Measurements from ENCODE around the gene PSMD11. TPM values are rescaled to one million over a fixed set of nuclear protein-coding genes. Genes with fewer than 3 reads are reported as not detected.
A peak's percentile ranks its signal among the peaks of the same experiment; 100 is the strongest.
"Not testable (repeated sequence)": the region's sequence is repeated elsewhere in the genome, so short reads cannot be mapped to it uniquely, and the experiment has no call there.

The PSMD11 gene
- total RNA-seq, 4 donors from 2014 or later, result 37.3 to 48.9 (median 46.8) TPM

DNA sequence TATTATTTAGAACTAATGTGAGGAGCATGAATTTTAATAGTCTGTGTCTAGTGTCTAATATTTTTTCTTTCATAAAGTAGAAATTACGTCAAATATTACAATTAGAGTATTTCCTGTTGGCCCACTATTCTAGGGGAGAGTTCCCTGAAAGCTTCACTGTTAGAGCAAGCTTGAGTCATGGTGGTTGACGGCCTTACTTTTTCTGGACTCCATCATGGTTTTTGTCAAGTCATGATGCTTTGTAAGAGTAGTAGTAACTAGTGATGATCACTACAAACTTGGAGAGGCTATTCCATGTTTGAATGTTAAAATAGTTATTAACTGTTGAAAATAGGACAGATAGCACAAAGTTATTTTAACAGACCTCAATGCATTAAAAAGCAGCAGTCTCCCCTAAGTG lies 1.7 kb downstream of the PSMD11 start:
- H3K4me1 ChIP-seq, result peaks cover 0 to 42% (median 16%) of the 10 kb centered on the region in 4 donors
- 55 to 56% methylated on average over 2 of the region's 2 CpGs for WGBS, 2 donors

DNA sequence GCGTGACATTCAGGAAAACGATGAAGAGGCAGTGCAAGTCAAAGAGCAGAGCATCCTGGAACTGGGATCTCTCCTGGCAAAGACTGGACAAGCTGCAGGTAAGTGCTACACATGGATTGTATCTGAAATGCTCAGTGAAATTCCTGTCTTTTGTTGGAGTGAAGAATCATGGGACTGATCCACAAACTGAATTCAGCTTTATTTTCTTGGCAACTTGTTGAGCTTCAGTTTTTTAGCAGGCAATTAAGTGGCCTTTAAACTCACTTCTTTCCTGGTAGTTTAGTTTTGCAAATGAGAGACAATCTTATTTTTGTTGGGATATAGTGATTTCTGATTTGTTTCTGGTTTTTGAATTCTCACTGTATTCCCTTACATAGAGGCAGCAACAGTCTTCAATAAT lies 2.6 kb downstream of the PSMD11 start:
- WGBS, 2 donors, result 78 to 88% methylated on average over 2 of the region's 2 CpGs
- Histone ChIP-seq H3K4me1 (peaks cover 0 to 42% (median 16%) of the 10 kb centered on the region in 4 donors), H3K27me3 (no peaks in the 10 kb centered on the region), H3K27ac (no peak overlapping the region), H3K4me3 (no peak overlapping the region), H3K9me3 (no peaks in the 10 kb centered on the region), H3K36me3 (peaks cover 0 to 48% (median 5%) of the 10 kb centered on the region in 3 donors)
- no peak for TF ChIP-seq EP300 (IDR thresholded peaks at IDR 0.05)
- TF ChIP-seq, protein P1, sequence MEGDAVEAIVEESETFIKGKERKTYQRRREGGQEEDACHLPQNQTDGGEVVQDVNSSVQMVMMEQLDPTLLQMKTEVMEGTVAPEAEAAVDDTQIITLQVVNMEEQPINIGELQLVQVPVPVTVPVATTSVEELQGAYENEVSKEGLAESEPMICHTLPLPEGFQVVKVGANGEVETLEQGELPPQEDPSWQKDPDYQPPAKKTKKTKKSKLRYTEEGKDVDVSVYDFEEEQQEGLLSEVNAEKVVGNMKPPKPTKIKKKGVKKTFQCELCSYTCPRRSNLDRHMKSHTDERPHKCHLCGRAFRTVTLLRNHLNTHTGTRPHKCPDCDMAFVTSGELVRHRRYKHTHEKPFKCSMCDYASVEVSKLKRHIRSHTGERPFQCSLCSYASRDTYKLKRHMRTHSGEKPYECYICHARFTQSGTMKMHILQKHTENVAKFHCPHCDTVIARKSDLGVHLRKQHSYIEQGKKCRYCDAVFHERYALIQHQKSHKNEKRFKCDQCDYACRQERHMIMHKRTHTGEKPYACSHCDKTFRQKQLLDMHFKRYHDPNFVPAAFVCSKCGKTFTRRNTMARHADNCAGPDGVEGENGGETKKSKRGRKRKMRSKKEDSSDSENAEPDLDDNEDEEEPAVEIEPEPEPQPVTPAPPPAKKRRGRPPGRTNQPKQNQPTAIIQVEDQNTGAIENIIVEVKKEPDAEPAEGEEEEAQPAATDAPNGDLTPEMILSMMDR (IDR thresholded peaks at IDR 0.05), result no peak
- no peak for TF ChIP-seq POLR2A (IDR thresholded peaks at IDR 0.05)
- no peak for DNase-seq (ENCODE audit: low spot score in 2 of 2)

More for the DNA sequence above, 1.7 kb downstream of the PSMD11 start:
- H3K36me3 ChIP-seq, result peaks cover 0 to 39% (median 0%) of the 10 kb centered on the region in 3 donors
- no peaks in the 10 kb centered on the region for H3K9me3 ChIP-seq
- H3K4me3 ChIP-seq, result peak overlapping the region in 2 of 4 donors; percentile 93 to 99
- no peak for TF ChIP-seq EP300 (IDR thresholded peaks at IDR 0.05)
- TF ChIP-seq, protein P1 (IDR thresholded peaks at IDR 0.05), result no peak
- TF ChIP-seq POLR2A (IDR thresholded peaks at IDR 0.05), result no peak
- no peak overlapping the region for H3K27ac ChIP-seq
- no peaks in the 10 kb centered on the region for H3K27me3 ChIP-seq
- no peak for DNase-seq (ENCODE audit: low spot score in 2 of 2)

DNA sequence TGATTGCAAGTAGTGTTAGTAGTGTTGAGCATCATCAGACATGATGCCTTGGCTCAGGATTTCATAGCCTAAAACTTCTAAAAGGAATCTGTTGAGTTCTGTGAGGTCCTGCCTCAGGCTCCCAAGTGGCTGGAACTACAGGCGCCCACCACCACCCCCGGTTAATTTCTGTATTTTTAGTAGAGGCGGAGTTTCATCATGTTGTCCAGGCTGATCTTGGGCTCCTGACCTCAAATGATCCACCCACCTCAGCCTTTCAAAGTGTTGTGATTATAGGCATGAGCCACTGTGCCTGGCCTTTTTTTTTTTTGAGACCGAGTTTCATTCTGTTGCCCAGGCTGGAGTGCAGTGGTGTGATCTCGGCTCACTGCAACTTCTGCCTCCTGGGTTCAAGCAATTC lies 5.7 kb downstream of the PSMD11 start:
- 78 to 82% methylated on average over 5 of the region's 5 CpGs for WGBS, 2 donors
- Histone ChIP-seq H3K4me3 (no peak overlapping the region), H3K36me3 (peaks cover 0 to 73% (median 18%) of the 10 kb centered on the region in 3 donors), H3K9me3 (no peaks in the 10 kb centered on the region), H3K27ac (no peak overlapping the region), H3K4me1 (peaks cover 0 to 33% (median 13%) of the 10 kb centered on the region in 4 donors), H3K27me3 (no peaks in the 10 kb centered on the region)
- TF ChIP-seq, protein P1 (IDR thresholded peaks at IDR 0.05), result no peak
- TF ChIP-seq POLR2A (IDR thresholded peaks at IDR 0.05) (no peak), EP300 (IDR thresholded peaks at IDR 0.05) (no peak)
- no peak for DNase-seq (ENCODE audit: low spot score in 2 of 2)

DNA sequence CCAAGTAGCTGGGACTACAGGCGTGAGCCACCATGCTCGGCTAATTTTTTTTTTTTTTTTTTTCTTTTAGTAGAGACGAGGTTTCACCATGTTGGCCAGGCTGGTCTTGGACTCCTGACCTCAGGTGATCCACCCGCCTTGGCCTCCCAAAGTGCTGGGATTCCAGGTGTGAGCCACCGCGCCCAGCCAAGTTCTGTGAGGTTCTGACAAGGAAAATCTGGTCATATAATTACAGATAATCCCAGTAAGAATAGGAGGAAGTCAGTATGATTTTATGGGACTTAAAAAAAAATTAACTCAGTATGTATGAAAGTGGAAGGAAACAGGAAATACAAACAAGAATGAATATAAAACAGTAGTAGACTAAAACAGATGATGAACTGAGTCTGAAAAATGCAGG lies 6.1 kb downstream of the PSMD11 start:
- H3K27me3 ChIP-seq; H3K27ac ChIP-seq; H3K9me3 ChIP-seq; H3K4me3 ChIP-seq; DNase-seq (ENCODE audit: low spot score in 2 of 2): not testable (repeated sequence)
- H3K36me3 ChIP-seq, result peaks cover 0 to 78% (median 21%) of the 10 kb centered on the region in 3 donors
- peaks cover 0 to 31% (median 12%) of the 10 kb centered on the region in 4 donors for H3K4me1 ChIP-seq
- 87 to 91% methylated on average over 6 of the region's 6 CpGs for WGBS, 2 donors

DNA sequence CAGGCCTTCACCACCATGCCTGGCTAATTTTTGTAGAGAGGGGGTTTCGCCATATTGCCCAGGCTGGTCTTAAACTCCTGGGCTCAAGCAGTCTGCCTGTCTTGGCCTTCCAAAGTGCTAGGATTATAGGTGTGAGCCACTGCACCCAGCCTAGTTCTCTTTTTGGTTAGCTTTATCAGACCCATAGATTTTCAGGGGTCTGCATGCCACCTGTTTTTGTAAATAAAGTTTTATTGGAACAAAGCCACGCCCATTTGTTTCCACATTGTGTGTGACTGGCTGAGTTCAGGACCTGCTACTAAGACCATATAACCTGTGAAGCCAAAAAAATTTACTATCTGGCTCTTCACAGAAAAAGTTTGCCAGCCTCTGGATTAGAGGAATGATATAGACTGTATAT lies 7.6 kb downstream of the PSMD11 start:
- no peak for DNase-seq (ENCODE audit: low spot score in 2 of 2)
- Histone ChIP-seq H3K36me3 (peaks cover 0 to 93% (median 21%) of the 10 kb centered on the region in 3 donors), H3K9me3 (no peaks in the 10 kb centered on the region), H3K4me1 (peaks cover 0 to 16% (median 0%) of the 10 kb centered on the region in 4 donors), H3K4me3 (no peak overlapping the region), H3K27me3 (no peaks in the 10 kb centered on the region), H3K27ac (no peak overlapping the region)
- TF ChIP-seq, protein P1 (IDR thresholded peaks at IDR 0.05), result no peak
- no peak for TF ChIP-seq POLR2A (IDR thresholded peaks at IDR 0.05)
- WGBS, 2 donors, result 72 to 75% methylated on average over 2 of the region's 2 CpGs

DNA sequence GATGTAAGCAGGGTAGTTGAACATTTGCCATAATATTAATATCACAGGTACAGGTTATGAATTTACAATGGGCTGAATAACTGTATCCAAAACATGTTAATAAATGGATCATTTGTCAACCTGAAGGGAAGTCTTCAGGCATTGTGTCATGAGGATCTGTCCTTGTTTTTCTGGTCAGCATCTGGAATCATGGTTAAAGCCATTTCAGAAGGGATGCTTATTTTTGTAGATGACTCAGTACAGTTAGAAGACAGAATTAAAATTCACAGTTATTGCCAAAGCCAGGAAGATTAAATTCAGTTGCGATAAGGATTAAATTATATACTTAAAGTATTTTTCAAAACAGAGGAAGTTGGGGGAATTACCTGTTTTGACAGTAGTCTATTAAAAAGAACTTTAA lies 8.0 kb downstream of the PSMD11 start:
- 91 to 100% methylated on average over 1 of the region's 1 CpG for WGBS, 2 donors
- Histone ChIP-seq H3K36me3 (peaks cover 0 to 95% (median 21%) of the 10 kb centered on the region in 3 donors), H3K4me3 (no peak overlapping the region), H3K27me3 (no peaks in the 10 kb centered on the region), H3K27ac (no peak overlapping the region), H3K4me1 (peaks cover 0 to 12% (median 0%) of the 10 kb centered on the region in 4 donors), H3K9me3 (no peaks in the 10 kb centered on the region)
- DNase-seq (ENCODE audit: low spot score in 2 of 2), result no peak
- TF ChIP-seq POLR2A (IDR thresholded peaks at IDR 0.05), result no peak
- TF ChIP-seq, protein P1 (IDR thresholded peaks at IDR 0.05), result no peak
- no peak for TF ChIP-seq EP300 (IDR thresholded peaks at IDR 0.05)
